ENCODE results near the gene NAP1L5.

NAP1L5 gene

DNA sequence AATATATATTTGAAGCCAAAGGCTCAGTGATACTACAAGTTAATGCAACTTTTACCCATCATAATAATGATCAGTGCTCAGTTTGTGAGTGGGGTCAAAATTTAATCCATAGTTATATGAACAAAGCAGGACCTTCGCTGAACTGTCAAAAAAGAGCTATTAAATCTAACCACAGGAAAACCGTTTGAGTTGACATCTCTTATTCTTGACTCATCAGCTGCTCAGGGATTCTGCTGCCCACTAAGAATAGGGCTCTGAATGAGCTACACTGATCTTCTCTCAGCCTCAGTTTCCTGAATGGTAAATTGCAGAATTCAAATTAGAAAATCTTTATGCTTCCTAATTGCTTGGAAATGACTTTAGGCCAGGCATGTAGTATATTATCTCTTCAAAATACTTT is 44.9 kb upstream of the NAP1L5 start (continued):
- TF ChIP-seq ZNF777 (tag by site-specific recombination; IDR thresholded peaks at IDR 0.05; ENCODE audit: borderline replicate concordance) (no peak), ZBTB6 (tag by site-specific recombination; IDR thresholded peaks at IDR 0.05) (no peak), ZBTB8A (tag by site-specific recombination; IDR thresholded peaks at IDR 0.05) (no peak)

- CTCF ChIA-PET, result interaction anchor here (1.0 kb wide), 1 partner anchor 17 kb away, joined by 3 read pairs; no protein-coding TSS in a partner anchor
- no peak overlapping the region for H3K27ac ChIP-seq (ENCODE audit: extremely low read depth, low read depth, low read length)
Observed at GRCh38 chr4:88738180-88738579, 40.6 kb upstream of the NAP1L5 start.

GRCh38 chr4:88737307-88737941 is 39.8 kb upstream of the NAP1L5 start:
- CTCF ChIA-PET, result interaction anchor here (0.7 to 1.2 kb wide), 2 partner anchors 8 to 48 kb away, joined by 3 read pairs; no protein-coding TSS in a partner anchor
- Histone ChIP-seq H3K9me3 (ENCODE audit: control insufficient read depth, insufficient read depth, low read depth, low read length) (no peaks in the 10 kb centered on the region), H3K27ac (ENCODE audit: extremely low read depth, low read depth, low read length) (no peak overlapping the region), H3K36me3 (ENCODE audit: control insufficient read depth in 2 of 2, insufficient read depth in 1 of 2, low read length in 2 of 2) (peaks cover 0 to 31% of the 10 kb centered on the region in 2 experiments; a peak in 1 of 3 replicates), H3K4me3 (ENCODE audit: low read depth, low read length) (no peak overlapping the region), H3K4me1 (ENCODE audit: control insufficient read depth, insufficient read depth, low read length) (no peaks in the 10 kb centered on the region)
- no peak for TF ChIP-seq ZNF423 (tag by site-specific recombination; IDR thresholded peaks at IDR 0.05)
- peak; percentile 56; the same call in 1 of the 2 replicates for TF ChIP-seq WT1 (tag by site-specific recombination; IDR thresholded peaks at IDR 0.05)
- TF ChIP-seq ZNF449 (tag by site-specific recombination; IDR thresholded peaks at IDR 0.05), result no peak
- POLR2A ChIA-PET, result no interaction called here

More at GRCh38 chr4:88738180-88738579, 40.6 kb upstream of the NAP1L5 start:
- TF ChIP-seq ZNF558 (tag by site-specific recombination; IDR thresholded peaks at IDR 0.05) (no peak), ZBTB26 (tag by site-specific recombination; optimal IDR thresholded peaks at IDR 0.05) (no peak), ZNF324 (tag by site-specific recombination; IDR thresholded peaks at IDR 0.05) (no peak), SCRT1 (tag by site-specific recombination; IDR thresholded peaks at IDR 0.05; ENCODE audit: borderline replicate concordance) (no peak)
- H3K36me3 ChIP-seq (ENCODE audit: control insufficient read depth in 2 of 2, insufficient read depth in 1 of 2, low read length in 2 of 2), result peaks cover 0 to 31% of the 10 kb centered on the region in 2 experiments; a peak in 1 of 3 replicates
- no peaks in the 10 kb centered on the region for H3K4me1 ChIP-seq (ENCODE audit: control insufficient read depth, insufficient read depth, low read length)
- POLR2A ChIA-PET, result no interaction called here
- no peaks in the 10 kb centered on the region for H3K9me3 ChIP-seq (ENCODE audit: control insufficient read depth, insufficient read depth, low read depth, low read length)
- no peak overlapping the region for H3K4me3 ChIP-seq (ENCODE audit: low read depth, low read length)

- Histone ChIP-seq H3K36me3 (ENCODE audit: control insufficient read depth in 2 of 2, insufficient read depth in 1 of 2, low read length in 2 of 2) (peaks cover 0 to 30% of the 10 kb centered on the region in 2 experiments; a peak in 1 of 3 replicates), H3K4me1 (ENCODE audit: control insufficient read depth, insufficient read depth, low read length) (no peaks in the 10 kb centered on the region), H3K27ac (ENCODE audit: extremely low read depth, low read depth, low read length) (no peak overlapping the region), H3K9me3 (ENCODE audit: control insufficient read depth, insufficient read depth, low read depth, low read length) (no peaks in the 10 kb centered on the region), H3K4me3 (ENCODE audit: low read depth, low read length) (no peak overlapping the region)
- CTCF ChIA-PET, result interaction anchor here (0.7 to 1.2 kb wide), 2 partner anchors 9 to 47 kb away, joined by 3 read pairs; no protein-coding TSS in a partner anchor
- POLR2A ChIA-PET, result no interaction called here
- TF ChIP-seq ZNF223 (tag by site-specific recombination; IDR thresholded peaks at IDR 0.05), result no peak
Observed at GRCh38 chr4:88736264-88736663, 38.6 kb upstream of the NAP1L5 start.

DNA sequence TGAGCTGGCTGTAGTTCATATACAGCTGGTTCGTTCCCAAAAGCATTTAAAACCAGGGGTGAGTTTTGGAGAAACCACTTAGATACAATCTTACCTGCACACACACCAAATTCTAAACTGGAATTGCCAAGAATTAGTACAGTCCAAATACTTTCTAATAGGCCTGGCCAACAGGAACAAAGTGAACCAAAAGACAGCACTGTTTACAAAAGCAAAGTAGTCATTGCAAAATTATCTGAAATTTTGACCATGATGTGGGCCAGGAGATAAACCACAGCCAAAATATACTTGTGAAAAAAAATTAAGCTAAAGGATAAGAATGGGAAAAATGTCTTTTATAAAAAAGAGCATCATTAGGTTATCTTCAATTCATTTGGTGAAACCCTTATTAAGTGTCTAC is 37.9 kb upstream of the NAP1L5 start:
- TF ChIP-seq ZNF792 (tag by site-specific recombination; IDR thresholded peaks at IDR 0.05) (no peak), ZNF558 (tag by site-specific recombination; IDR thresholded peaks at IDR 0.05) (no peak), ZNF394 (tag by site-specific recombination; IDR thresholded peaks at IDR 0.05; ENCODE audit: borderline replicate concordance) (no peak)
- Histone ChIP-seq H3K27ac (ENCODE audit: extremely low read depth, low read depth, low read length) (no peak overlapping the region), H3K9me3 (ENCODE audit: control insufficient read depth, insufficient read depth, low read depth, low read length) (no peaks in the 10 kb centered on the region), H3K4me3 (ENCODE audit: low read depth, low read length) (no peak overlapping the region), H3K4me1 (ENCODE audit: control insufficient read depth, insufficient read depth, low read length) (no peaks in the 10 kb centered on the region), H3K36me3 (ENCODE audit: control insufficient read depth in 2 of 2, insufficient read depth in 1 of 2, low read length in 2 of 2) (peaks cover 0 to 35% of the 10 kb centered on the region in 2 experiments; a peak in 2 of 3 replicates)
- ChIA-PET POLR2A (no interaction called here), CTCF (no interaction called here)
